Fibroblast of lung (primary cell): Measurements from ENCODE around the gene UGGT2.
A peak's percentile ranks its signal among the peaks of the same experiment; 100 is the strongest.

Experiments used
- CTCF ChIP-seq, 2 donors: IDR thresholded peaks in 1 of 2; conservative IDR thresholded peaks in 1 of 2; 1 replicate in 1 of 2; 2 replicates in 1 of 2; pipeline ENCODE4 v1.5.1; 2011 to 2012; ENCODE audit warnings: low read length in 2 of 2, control low read depth in 1 of 2, inconsistent platforms in 1 of 2, low read depth in 1 of 2, mild to moderate bottlenecking in 1 of 2
- EZH2 ChIP-seq: IDR thresholded peaks from 2 replicates; pipeline ENCODE4 v1.5.1; 2012; ENCODE audit warnings: low read length, control low read depth, mild to moderate bottlenecking; ENCODE audit errors: missing control alignments

GRCh38 chr13:96020155-96020575, 33.0 kb downstream of the UGGT2 start:
- TF ChIP-seq CTCF (conservative IDR thresholded peaks at IDR 0.05 in 1 of 2, IDR thresholded peaks at IDR 0.05 in 1 of 2; ENCODE audit: low read depth in 1 of 2, low read length in 2 of 2) (peak; percentile 65 to 69), EZH2 (no peak)
